ENCODE measurements around the gene NPAS2. TPM values are rescaled to one million over a fixed set of nuclear protein-coding genes. Genes with fewer than 3 reads are reported as not detected.

NPAS2 gene
- polyA plus RNA-seq, 1 of the 3 experiments (the other 2 are of a cell fraction), result 58.5 TPM

- peaks cover 23% of the 10 kb centered on the region for H3F3A ChIP-seq (replicated peaks; ENCODE audit: insufficient read depth)
- H3K4me3 ChIP-seq (ENCODE audit: low read depth in 2 of 2, low read length in 1 of 2), result 0 out of 4 replicates have a peak overlapping the region, but pooled peaks of 1 of the 2 experiments have one; percentile 4
- H3K36me3 ChIP-seq (replicated peaks in 1 of 2; ENCODE audit: control insufficient read depth in 1 of 2, insufficient read depth in 2 of 2, low read length in 1 of 2), result peaks cover 17 to 25% of the 10 kb centered on the region in 2 experiments
- no peaks in the 10 kb centered on the region for H3K27me3 ChIP-seq (ENCODE audit: insufficient read depth)
- H3K4me2 ChIP-seq, result peak overlapping the region; percentile 62
- H3K79me2 ChIP-seq (ENCODE audit: insufficient read depth), result no peaks in the 10 kb centered on the region; the same call in 1 of the 2 replicates
- H3K9me2 ChIP-seq, result no peaks in the 10 kb centered on the region
- peak overlapping the region; percentile 15; the same call in 1 of the 2 replicates for H3K9ac ChIP-seq
- peak; percentile 38; the same call in 1 of the 2 replicates for TF ChIP-seq TCF12 (IDR thresholded peaks at IDR 0.05)
- TF ChIP-seq, protein P1, sequence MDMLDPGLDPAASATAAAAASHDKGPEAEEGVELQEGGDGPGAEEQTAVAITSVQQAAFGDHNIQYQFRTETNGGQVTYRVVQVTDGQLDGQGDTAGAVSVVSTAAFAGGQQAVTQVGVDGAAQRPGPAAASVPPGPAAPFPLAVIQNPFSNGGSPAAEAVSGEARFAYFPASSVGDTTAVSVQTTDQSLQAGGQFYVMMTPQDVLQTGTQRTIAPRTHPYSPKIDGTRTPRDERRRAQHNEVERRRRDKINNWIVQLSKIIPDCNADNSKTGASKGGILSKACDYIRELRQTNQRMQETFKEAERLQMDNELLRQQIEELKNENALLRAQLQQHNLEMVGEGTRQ (IDR thresholded peaks at IDR 0.05; ENCODE audit: borderline replicate concordance, low read depth, low read length), result no peak
- ChIA-PET POLR2A (no interaction called here), CTCF (interaction anchor here (1.4 kb wide), 1 partner anchor 85 kb away, joined by 4 read pairs; no protein-coding TSS in a partner anchor)
- 62% methylated on average over 16 of the region's 17 CpGs for WGBS (ENCODE audit: low lambda C conversion rate)
- no peaks in the 10 kb centered on the region for H4K20me1 ChIP-seq (ENCODE audit: insufficient read depth)
- no peak for DNase-seq
- peak overlapping the region; percentile 91 to 93 for H3K27ac ChIP-seq (ENCODE audit: low read depth in 2 of 2, low read length in 1 of 2)
- no peaks in the 10 kb centered on the region; the same call in 1 of the 2 replicates for H3K9me3 ChIP-seq
- peaks cover 22 to 29% of the 10 kb centered on the region in 2 experiments for H3K4me1 ChIP-seq (ENCODE audit: control insufficient read depth in 1 of 2, insufficient read depth in 2 of 2, low read depth in 1 of 2, low read length in 1 of 2)
- H2AFZ ChIP-seq (ENCODE audit: low read depth), result no peak overlapping the region
These were observed 83.8 kb downstream of the NPAS2 start for GRCh38 chr2:100903534-100904258.

DNA sequence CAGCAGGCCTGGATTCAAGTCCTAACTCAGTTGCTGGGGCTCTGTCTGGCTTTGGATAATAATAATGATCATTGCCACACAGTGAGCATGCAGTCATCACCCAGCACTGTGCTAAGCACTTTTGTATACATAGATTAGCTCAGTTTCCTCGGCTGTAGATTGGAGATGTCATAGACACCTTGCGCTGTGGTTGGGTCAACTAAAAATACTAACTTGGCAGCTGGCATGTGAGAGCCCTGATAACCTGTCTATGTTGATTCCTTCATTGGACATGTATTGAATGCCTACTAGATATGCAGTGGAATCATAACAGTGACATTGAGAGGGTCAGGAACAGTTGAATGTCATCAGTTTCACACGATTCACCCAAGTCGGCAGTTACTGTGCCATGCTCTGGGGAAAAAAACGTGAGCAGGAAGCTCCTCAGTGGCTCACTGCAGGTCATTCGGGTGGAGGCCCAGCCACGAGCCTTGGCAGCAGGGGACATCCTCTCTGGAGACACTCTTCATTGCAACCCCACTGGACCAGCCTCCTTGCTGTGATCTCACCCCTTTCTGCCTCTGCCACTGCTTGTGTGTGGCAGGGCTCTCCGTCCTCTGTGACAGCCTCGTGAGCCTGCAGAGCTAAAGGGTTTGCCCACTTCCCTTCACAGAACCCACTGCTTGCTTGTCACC is 85.3 kb downstream of the NPAS2 start:
- no peaks in the 10 kb centered on the region for H3K9me2 ChIP-seq
- 84% methylated on average over 9 of the region's 9 CpGs for WGBS (ENCODE audit: low lambda C conversion rate)
- no peaks in the 10 kb centered on the region for H3K27me3 ChIP-seq (ENCODE audit: insufficient read depth)
- H3F3A ChIP-seq (replicated peaks; ENCODE audit: insufficient read depth), result peaks cover 23% of the 10 kb centered on the region
- ChIA-PET POLR2A (no interaction called here), CTCF (no interaction called here)
- H2AFZ ChIP-seq (ENCODE audit: low read depth), result no peak overlapping the region
- H3K4me3 ChIP-seq (ENCODE audit: low read depth in 2 of 2, low read length in 1 of 2), result no peak overlapping the region
- H3K27ac ChIP-seq (ENCODE audit: low read depth in 2 of 2, low read length in 1 of 2), result peak overlapping the region in 1 of 2 experiments; percentile 91; a peak in 2 of 4 replicates
- no peak overlapping the region for H3K9ac ChIP-seq
- no peak overlapping the region for H3K4me2 ChIP-seq
- no peak for DNase-seq
- peaks cover 6 to 29% of the 10 kb centered on the region in 2 experiments for H3K36me3 ChIP-seq (replicated peaks in 1 of 2; ENCODE audit: control insufficient read depth in 1 of 2, insufficient read depth in 2 of 2, low read length in 1 of 2)
- H3K4me1 ChIP-seq (ENCODE audit: control insufficient read depth in 1 of 2, insufficient read depth in 2 of 2, low read depth in 1 of 2, low read length in 1 of 2), result peaks cover 22 to 29% of the 10 kb centered on the region in 2 experiments
- no peaks in the 10 kb centered on the region; the same call in 1 of the 2 replicates for H3K79me2 ChIP-seq (ENCODE audit: insufficient read depth)
- no peaks in the 10 kb centered on the region for H4K20me1 ChIP-seq (ENCODE audit: insufficient read depth)
- H3K9me3 ChIP-seq, result no peaks in the 10 kb centered on the region; the same call in 1 of the 2 replicates
- TF ChIP-seq MXI1 (IDR thresholded peaks at IDR 0.05; ENCODE audit: low read depth, low read length), result no peak
- TF ChIP-seq MEF2A (IDR thresholded peaks at IDR 0.05; ENCODE audit: borderline replicate concordance, low read depth), result no peak
- TF ChIP-seq CTCF (IDR thresholded peaks at IDR 0.05), result no peak
- no peak for TF ChIP-seq FOXJ3 (CRISPR knock-in tag; IDR thresholded peaks at IDR 0.05)
- no peak for TF ChIP-seq CHD2 (IDR thresholded peaks at IDR 0.05; ENCODE audit: low read length, partially characterized antibody)
- no peak for TF ChIP-seq EZH2phosphoT487 (IDR thresholded peaks at IDR 0.05; ENCODE audit: borderline replicate concordance, low read depth)
- TF ChIP-seq GATA2 (CRISPR knock-in tag; IDR thresholded peaks at IDR 0.05), result no peak
- no peak for TF ChIP-seq RAD21 (IDR thresholded peaks at IDR 0.05; ENCODE audit: low read length)
- TF ChIP-seq GABPA (IDR thresholded peaks at IDR 0.05; ENCODE audit: low read depth), result no peak
- no peak for TF ChIP-seq RFX5 (IDR thresholded peaks at IDR 0.05; ENCODE audit: low read length)
- no peak for TF ChIP-seq TEAD4 (IDR thresholded peaks at IDR 0.05; ENCODE audit: borderline replicate concordance, insufficient read depth)
- TF ChIP-seq MAX (IDR thresholded peaks at IDR 0.05; ENCODE audit: low read depth), result no peak
- no peak for TF ChIP-seq ZBTB33 (IDR thresholded peaks at IDR 0.05; ENCODE audit: borderline replicate concordance, low read depth)
- TF ChIP-seq RXRA (IDR thresholded peaks at IDR 0.05; ENCODE audit: borderline replicate concordance, low read depth), result no peak
- TF ChIP-seq POLR2AphosphoS5 (IDR thresholded peaks at IDR 0.05; ENCODE audit: low read depth, low read length), result no peak
- no peak for TF ChIP-seq YY1 (IDR thresholded peaks at IDR 0.05; ENCODE audit: low read depth)
- TF ChIP-seq, protein P2, sequence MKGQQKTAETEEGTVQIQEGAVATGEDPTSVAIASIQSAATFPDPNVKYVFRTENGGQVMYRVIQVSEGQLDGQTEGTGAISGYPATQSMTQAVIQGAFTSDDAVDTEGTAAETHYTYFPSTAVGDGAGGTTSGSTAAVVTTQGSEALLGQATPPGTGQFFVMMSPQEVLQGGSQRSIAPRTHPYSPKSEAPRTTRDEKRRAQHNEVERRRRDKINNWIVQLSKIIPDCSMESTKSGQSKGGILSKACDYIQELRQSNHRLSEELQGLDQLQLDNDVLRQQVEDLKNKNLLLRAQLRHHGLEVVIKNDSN (IDR thresholded peaks at IDR 0.05; ENCODE audit: borderline replicate concordance, low read depth), result no peak
- no peak for TF ChIP-seq NFIC (IDR thresholded peaks at IDR 0.05; ENCODE audit: borderline replicate concordance)

Data from SK-N-SH (cell line).